ENCODE measurements around the gene NUDT17. TPM values are rescaled to one million over a fixed set of nuclear protein-coding genes. Genes with fewer than 3 reads are reported as not detected.

The NUDT17 gene
- total and polyA plus RNA-seq, 9 of the 15 experiments (the other 6 are each of a cell fraction or from before 2014, with no cell fraction given): 2.1 to 10.0 (median 6.1) TPM

- TF ChIP-seq ZNF518B (CRISPR knock-in tag; IDR thresholded peaks at IDR 0.05): no peak
- no peak for TF ChIP-seq FOXJ2 (tag; IDR thresholded peaks at IDR 0.05)
- no peak for TF ChIP-seq BRCA1 (IDR thresholded peaks at IDR 0.05)
- TF ChIP-seq BRCA1 (CRISPR knock-in tag; IDR thresholded peaks at IDR 0.05): no peak
- TF ChIP-seq, protein P1, sequence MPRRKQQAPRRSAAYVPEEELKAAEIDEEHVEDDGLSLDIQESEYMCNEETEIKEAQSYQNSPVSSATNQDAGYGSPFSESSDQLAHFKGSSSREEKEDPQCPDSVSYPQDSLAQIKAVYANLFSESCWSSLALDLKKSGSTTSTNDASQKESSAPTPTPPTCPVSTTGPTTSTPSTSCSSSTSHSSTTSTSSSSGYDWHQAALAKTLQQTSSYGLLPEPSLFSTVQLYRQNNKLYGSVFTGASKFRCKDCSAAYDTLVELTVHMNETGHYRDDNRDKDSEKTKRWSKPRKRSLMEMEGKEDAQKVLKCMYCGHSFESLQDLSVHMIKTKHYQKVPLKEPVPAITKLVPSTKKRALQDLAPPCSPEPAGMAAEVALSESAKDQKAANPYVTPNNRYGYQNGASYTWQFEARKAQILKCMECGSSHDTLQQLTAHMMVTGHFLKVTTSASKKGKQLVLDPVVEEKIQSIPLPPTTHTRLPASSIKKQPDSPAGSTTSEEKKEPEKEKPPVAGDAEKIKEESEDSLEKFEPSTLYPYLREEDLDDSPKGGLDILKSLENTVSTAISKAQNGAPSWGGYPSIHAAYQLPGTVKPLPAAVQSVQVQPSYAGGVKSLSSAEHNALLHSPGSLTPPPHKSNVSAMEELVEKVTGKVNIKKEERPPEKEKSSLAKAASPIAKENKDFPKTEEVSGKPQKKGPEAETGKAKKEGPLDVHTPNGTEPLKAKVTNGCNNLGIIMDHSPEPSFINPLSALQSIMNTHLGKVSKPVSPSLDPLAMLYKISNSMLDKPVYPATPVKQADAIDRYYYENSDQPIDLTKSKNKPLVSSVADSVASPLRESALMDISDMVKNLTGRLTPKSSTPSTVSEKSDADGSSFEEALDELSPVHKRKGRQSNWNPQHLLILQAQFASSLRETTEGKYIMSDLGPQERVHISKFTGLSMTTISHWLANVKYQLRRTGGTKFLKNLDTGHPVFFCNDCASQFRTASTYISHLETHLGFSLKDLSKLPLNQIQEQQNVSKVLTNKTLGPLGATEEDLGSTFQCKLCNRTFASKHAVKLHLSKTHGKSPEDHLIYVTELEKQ (CRISPR knock-in tag; IDR thresholded peaks at IDR 0.05): no peak
- no peak for TF ChIP-seq SREBF2 (CRISPR knock-in tag; IDR thresholded peaks at IDR 0.05)
- TF ChIP-seq, protein P2, sequence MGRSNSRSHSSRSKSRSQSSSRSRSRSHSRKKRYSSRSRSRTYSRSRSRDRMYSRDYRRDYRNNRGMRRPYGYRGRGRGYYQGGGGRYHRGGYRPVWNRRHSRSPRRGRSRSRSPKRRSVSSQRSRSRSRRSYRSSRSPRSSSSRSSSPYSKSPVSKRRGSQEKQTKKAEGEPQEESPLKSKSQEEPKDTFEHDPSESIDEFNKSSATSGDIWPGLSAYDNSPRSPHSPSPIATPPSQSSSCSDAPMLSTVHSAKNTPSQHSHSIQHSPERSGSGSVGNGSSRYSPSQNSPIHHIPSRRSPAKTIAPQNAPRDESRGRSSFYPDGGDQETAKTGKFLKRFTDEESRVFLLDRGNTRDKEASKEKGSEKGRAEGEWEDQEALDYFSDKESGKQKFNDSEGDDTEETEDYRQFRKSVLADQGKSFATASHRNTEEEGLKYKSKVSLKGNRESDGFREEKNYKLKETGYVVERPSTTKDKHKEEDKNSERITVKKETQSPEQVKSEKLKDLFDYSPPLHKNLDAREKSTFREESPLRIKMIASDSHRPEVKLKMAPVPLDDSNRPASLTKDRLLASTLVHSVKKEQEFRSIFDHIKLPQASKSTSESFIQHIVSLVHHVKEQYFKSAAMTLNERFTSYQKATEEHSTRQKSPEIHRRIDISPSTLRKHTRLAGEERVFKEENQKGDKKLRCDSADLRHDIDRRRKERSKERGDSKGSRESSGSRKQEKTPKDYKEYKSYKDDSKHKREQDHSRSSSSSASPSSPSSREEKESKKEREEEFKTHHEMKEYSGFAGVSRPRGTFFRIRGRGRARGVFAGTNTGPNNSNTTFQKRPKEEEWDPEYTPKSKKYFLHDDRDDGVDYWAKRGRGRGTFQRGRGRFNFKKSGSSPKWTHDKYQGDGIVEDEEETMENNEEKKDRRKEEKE (IDR thresholded peaks at IDR 0.05; ENCODE audit: borderline replicate concordance in 1 of 2, control insufficient read depth in 1 of 2, low read depth in 2 of 2, low read length in 1 of 2): no peak
- TF ChIP-seq SRSF1 (IDR thresholded peaks at IDR 0.05; ENCODE audit: low read depth, low read length): 0 out of 2 replicates have a peak, but pooled peaks have one; percentile 25
- peak; percentile 77 for TF ChIP-seq ELF1 (tag; IDR thresholded peaks at IDR 0.05)
- TF ChIP-seq ARNT (IDR thresholded peaks at IDR 0.05): peak; percentile 41 to 65; a peak in 2 of 4 replicates
- TF ChIP-seq NR2C1 (IDR thresholded peaks at IDR 0.05): peak; percentile 14; the same call in 1 of the 2 replicates
- TF ChIP-seq NR2C1 (tag; IDR thresholded peaks at IDR 0.05): no peak
- peak; percentile 90 for TF ChIP-seq CTBP1 (IDR thresholded peaks at IDR 0.05; ENCODE audit: borderline replicate concordance)
- TF ChIP-seq RBM15 (IDR thresholded peaks at IDR 0.05; ENCODE audit: insufficient read depth, low read length): no peak
- 0 out of 2 replicates have a peak, but pooled peaks have one; percentile 21 for TF ChIP-seq PHB2 (IDR thresholded peaks at IDR 0.05; ENCODE audit: low read depth)
- no peak for TF ChIP-seq ID3 (CRISPR knock-in tag; IDR thresholded peaks at IDR 0.05)
- TF ChIP-seq ID3 (tag; IDR thresholded peaks at IDR 0.05): peak; percentile 69; the same call in 1 of the 2 replicates
These were observed 21.6 kb upstream of the NUDT17 start, which contains the start of the genes POLR3C and RNF115 (continued) for GRCh38 chr1:145823565-145824498.
